K562 (cell line): ENCODE measurements around the gene NTRK1. TPM values are rescaled to one million over a fixed set of nuclear protein-coding genes. Genes with fewer than 3 reads are reported as not detected.

ENCODE experiments used
- ASH1L ChIP-seq: fragments of 450-650 bp; IDR thresholded peaks from 2 replicates; pipeline ENCODE4 v1.6.1; 2018; ENCODE audit warnings: borderline replicate concordance, mild to moderate bottlenecking, low read depth; ENCODE audit not compliant: partially characterized antibody
- CHAMP1 ChIP-seq: fragments of 450-650 bp; IDR thresholded peaks from 2 replicates; pipeline ENCODE4 v1.6.1; 2016; ENCODE audit warnings: mild to moderate bottlenecking
- CREB5 ChIP-seq: fragments of 250-450 bp; sonication (Bioruptor Pico); IDR thresholded peaks from 2 replicates; pipeline ENCODE4 v1.5.0; 2020; ENCODE audit warnings: mild to moderate bottlenecking
- HDAC6 ChIP-seq: IDR thresholded peaks from 2 replicates; pipeline ENCODE4 v1.6.1; 2012; ENCODE audit warnings: low read depth, mild to moderate bottlenecking, control low read depth, inconsistent platforms, low read length, moderate library complexity
- HES1 ChIP-seq: fragments of 450-650 bp; IDR thresholded peaks from 2 replicates; pipeline ENCODE4 v1.6.1; 2016; ENCODE audit warnings: low read depth, mild to moderate bottlenecking, moderate library complexity
- KLF16 ChIP-seq: IDR thresholded peaks from 2 replicates; pipeline ENCODE4 v1.6.1; 2016; ENCODE audit warnings: antibody characterized with exemption
- MAFK ChIP-seq: IDR thresholded peaks from 2 replicates; pipeline ENCODE4 v1.6.1; 2011; ENCODE audit warnings: low read length, improper control_type of control experiment
- NCOA1 ChIP-seq: fragments of 450-650 bp; IDR thresholded peaks from 2 replicates; pipeline ENCODE4 v1.6.1; 2016; ENCODE audit warnings: low read depth
- NONO ChIP-seq, 2 experiments: fragments of 200-400 bp in 1 of 2; fragments of 450-650 bp in 1 of 2; formaldehyde crosslinking in 1 of 2; IDR thresholded peaks; 2 replicates each; pipeline ENCODE4 v1.6.1; 2017; ENCODE audit warnings: low read depth in 2 of 2, mild to moderate bottlenecking in 2 of 2, moderate library complexity in 2 of 2, low read length in 1 of 2
- NR1H2 ChIP-seq: sonication (generic); formaldehyde crosslinking; IDR thresholded peaks from 2 replicates; pipeline ENCODE4 v1.4.0; 2020; ENCODE audit warnings: mild to moderate bottlenecking, missing genetic modification reagents
- NR2C1 ChIP-seq, 2 experiments: fragments of 450-650 bp; IDR thresholded peaks; 2 replicates each; pipeline ENCODE4 v1.6.1; 2017; ENCODE audit warnings: mild to moderate bottlenecking in 2 of 2, antibody characterized with exemption in 1 of 2, inconsistent platforms in 1 of 2, missing compliant biosample characterization in 1 of 2, missing genetic modification characterization in 1 of 2
- PML ChIP-seq: IDR thresholded peaks from 2 replicates; pipeline ENCODE4 v1.6.1; 2012; ENCODE audit warnings: low read length, inconsistent platforms
- SMAD1 ChIP-seq: fragments of 150-350 bp; IDR thresholded peaks from 2 replicates; pipeline ENCODE4 v1.6.1; 2014; ENCODE audit warnings: low read length, low read depth; ENCODE audit not compliant: partially characterized antibody
- SMC3 ChIP-seq: conservative IDR thresholded peaks from 2 replicates; pipeline ENCODE4 v1.6.1; 2011; ENCODE audit warnings: low read depth, low read length, improper control_type of control experiment; ENCODE audit not compliant: insufficient read depth
- TCF7 ChIP-seq: sonication (generic); IDR thresholded peaks from 2 replicates; pipeline ENCODE4 v1.6.1; 2016; ENCODE audit warnings: antibody characterized with exemption, borderline replicate concordance
- YY1 ChIP-seq, 3 experiments: IDR thresholded peaks; 2 replicates each; pipeline ENCODE4 v1.6.1; 2011; ENCODE audit warnings: low read length in 2 of 3, mild to moderate bottlenecking in 2 of 3, moderate library complexity in 2 of 3, borderline replicate concordance in 1 of 3, control low read depth in 1 of 3, low read depth in 1 of 3; ENCODE audit not compliant: insufficient read depth in 3 of 3, insufficient replicate concordance in 2 of 3, control insufficient read depth in 1 of 3, insufficient read length in 1 of 3; ENCODE audit errors: extremely low read depth in 1 of 3
- ZHX1 ChIP-seq: fragments of 150-350 bp; conservative IDR thresholded peaks from 2 replicates; pipeline ENCODE4 v1.6.1; 2014; ENCODE audit warnings: low read length
- ZNF175 ChIP-seq: fragments of 200-800 bp; sonication (Bioruptor generic); IDR thresholded peaks from 2 replicates; pipeline ENCODE4 v1.6.1; 2016; ENCODE audit warnings: low read depth, mild to moderate bottlenecking, missing genetic modification characterization, missing compliant biosample characterization
- polyA plus RNA-seq, 8 experiments: library from polyadenylated mRNA; depleted of rRNA in 4 of 8; stranded (reverse) in 5 of 8; unstranded in 3 of 8; fragments of >200 nt; fragmentation: Nextera tagmentation in 2 of 8; fragmentation: Illumina TruSeq in 1 of 8; extraction: Ambion mirVana in 2 of 8; extraction: Trizol in 1 of 8; gene quantifications; 2 replicates each; pipeline versions ENCODE4 v1.2.1 to v1.2.3, GENCODE V29; 2011 to 2014; ENCODE audit warnings: inconsistent platforms in 1 of 8, missing spikeins in 1 of 8
- total RNA-seq, 7 experiments: library from RNA; depleted of rRNA in 6 of 7; stranded (reverse); fragments of >200 nt in 6 of 7; fragmentation: Illumina TruSeq in 2 of 7; extraction: Trizol in 2 of 7; gene quantifications; 2 replicates each; pipeline versions ENCODE4 v1.2.1 to v1.2.3, GENCODE V29; 2011 to 2021; ENCODE audit warnings: low replicate concordance in 1 of 7

The NTRK1 gene
- total and polyA plus RNA-seq, 9 of the 15 experiments (the other 6 are each of a cell fraction or from before 2014, with no cell fraction given) = 0.46 to 30.0 (median 7.9) TPM

- TF ChIP-seq CHAMP1 (no peak), TCF7 (no peak), SMAD1 (peak; percentile 27), NONO (IDR thresholded peaks at IDR 0.05; ENCODE audit: low read depth in 2 of 2, low read length in 1 of 2) (no peak; a peak in 1 of 4 replicates), PML (no peak), ZNF175 (CRISPR knock-in tag) (peak; percentile 79; the same call in 1 of the 2 replicates), SMC3 (peak; percentile 14; the same call in 1 of the 2 replicates), HDAC6 (no peak), HES1 (no peak), YY1 (IDR thresholded peaks at IDR 0.05; ENCODE audit: borderline replicate concordance in 1 of 3, control insufficient read depth in 1 of 3, extremely low read depth in 1 of 3, insufficient read depth in 3 of 3, insufficient read length in 1 of 3, insufficient replicate concordance in 2 of 3, low read depth in 1 of 3, low read length in 2 of 3) (peak in 1 of 3 experiments; percentile 63), NR1H2 (CRISPR knock-in tag) (peak; percentile 87), CREB5 (CRISPR knock-in tag) (no peak), NCOA1 (no peak), ASH1L (no peak), KLF16 (peak; percentile 36; the same call in 1 of the 2 replicates), NR2C1 (IDR thresholded peaks at IDR 0.05) (no peak), NR2C1 (tag; IDR thresholded peaks at IDR 0.05) (peak; percentile 64), MAFK (no peak), ZHX1 (no peak)
These were observed 46.7 kb upstream of the NTRK1 start (continued) for GRCh38 chr1:156813750-156814570.
